Osteoblast (primary cell): ENCODE measurements around the gene RPL37A. TPM values are rescaled to one million over a fixed set of nuclear protein-coding genes. Genes with fewer than 3 reads are reported as not detected.

Source experiments
- DNase-seq: peaks from one replicate; pipeline ENCODE4 v3.0.0; 2011; ENCODE audit warnings: low spot score, mixed read lengths; ENCODE audit not compliant: insufficient read length; ENCODE audit errors: missing footprints
- H2AFZ ChIP-seq: 2 replicates; pipeline ENCODE4 v1.6.0; 2011; ENCODE audit warnings: mild to moderate bottlenecking, low read length
- H3K27ac ChIP-seq: 2 replicates; pipeline ENCODE4 v1.5.1; 2011; ENCODE audit warnings: mild to moderate bottlenecking, low read depth, low read length, moderate library complexity
- H3K27me3 ChIP-seq: 2 replicates; pipeline ENCODE4 v1.6.0; 2012; ENCODE audit warnings: mild to moderate bottlenecking, control low read depth, inconsistent platforms, low read length, moderate library complexity; ENCODE audit not compliant: insufficient read depth
- H3K36me3 ChIP-seq: 2 replicates; pipeline ENCODE4 v1.5.1; 2011; ENCODE audit warnings: mild to moderate bottlenecking, low read length, control low read depth, moderate library complexity; ENCODE audit not compliant: insufficient read depth
- H3K4me1 ChIP-seq: 2 replicates; pipeline ENCODE4 v1.5.1; 2011; ENCODE audit warnings: mild to moderate bottlenecking, low read length, control low read depth, moderate library complexity; ENCODE audit not compliant: insufficient read depth
- H3K4me2 ChIP-seq: 2 replicates; pipeline ENCODE4 v1.6.0; 2011; ENCODE audit warnings: mild to moderate bottlenecking, low read length; ENCODE audit not compliant: insufficient read depth
- H3K4me3 ChIP-seq: fragments of 200-600 bp; sonication (generic); 3 replicates; pipeline ENCODE4 v1.5.1; 2012; ENCODE audit warnings: mild to moderate bottlenecking, low read length, inconsistent platforms; ENCODE audit not compliant: insufficient read depth
- H3K79me2 ChIP-seq: 2 replicates; pipeline ENCODE4 v1.6.0; 2012; ENCODE audit warnings: mild to moderate bottlenecking, low read length, control low read depth, inconsistent platforms; ENCODE audit not compliant: insufficient read depth
- H3K9me3 ChIP-seq: 2 replicates; pipeline ENCODE4 v1.5.1; 2011; ENCODE audit warnings: low read depth, low read length, control low read depth
- H4K20me1 ChIP-seq: 2 replicates; pipeline ENCODE4 v1.6.0; 2012; ENCODE audit warnings: mild to moderate bottlenecking, low read length, control low read depth; ENCODE audit not compliant: insufficient read depth
- CTCF ChIP-seq: IDR thresholded peaks from 2 replicates; pipeline ENCODE4 v1.5.1; 2011; ENCODE audit warnings: mild to moderate bottlenecking, low read depth, low read length, moderate library complexity; ENCODE audit errors: extremely low read depth
- total RNA-seq: library from RNA; depleted of rRNA; stranded (reverse); fragments of >200 nt; gene quantifications from 2 replicates; pipeline ENCODE4 v1.2.3, GENCODE V29; 2012

The RPL37A gene
- total RNA-seq, 1 donor = 869 TPM

DNA sequence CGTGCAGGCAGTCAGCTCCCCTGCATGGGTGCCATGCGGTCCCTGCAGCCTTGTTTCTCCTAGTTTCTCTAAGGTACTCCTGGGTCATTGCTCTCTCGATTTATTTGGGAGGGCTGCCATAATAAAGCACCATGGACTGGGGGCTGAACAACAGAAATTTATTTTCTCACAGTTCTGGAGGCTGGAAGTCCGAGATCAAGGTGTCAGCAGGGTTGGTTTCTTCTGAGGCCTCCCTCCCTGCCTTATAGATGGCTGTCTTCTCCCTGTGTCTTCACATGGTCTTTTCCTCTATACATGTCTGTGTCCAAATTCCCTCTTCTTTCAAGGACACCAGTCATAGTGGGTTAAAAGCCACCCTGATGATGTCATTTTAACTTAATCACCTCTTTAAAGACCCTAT is 40.5 kb downstream of the RPL37A start:
- Histone ChIP-seq H4K20me1 (no peaks in the 10 kb centered on the region), H2AFZ (no peak overlapping the region), H3K27ac (no peak overlapping the region), H3K4me3 (no peak overlapping the region), H3K4me1 (peaks cover 36% of the 10 kb centered on the region), H3K4me2 (no peak overlapping the region), H3K27me3 (no peaks in the 10 kb centered on the region), H3K79me2 (no peaks in the 10 kb centered on the region), H3K36me3 (no peaks in the 10 kb centered on the region), H3K9me3 (no peaks in the 10 kb centered on the region)
- DNase-seq = no peak
- no peak for TF ChIP-seq CTCF

DNA sequence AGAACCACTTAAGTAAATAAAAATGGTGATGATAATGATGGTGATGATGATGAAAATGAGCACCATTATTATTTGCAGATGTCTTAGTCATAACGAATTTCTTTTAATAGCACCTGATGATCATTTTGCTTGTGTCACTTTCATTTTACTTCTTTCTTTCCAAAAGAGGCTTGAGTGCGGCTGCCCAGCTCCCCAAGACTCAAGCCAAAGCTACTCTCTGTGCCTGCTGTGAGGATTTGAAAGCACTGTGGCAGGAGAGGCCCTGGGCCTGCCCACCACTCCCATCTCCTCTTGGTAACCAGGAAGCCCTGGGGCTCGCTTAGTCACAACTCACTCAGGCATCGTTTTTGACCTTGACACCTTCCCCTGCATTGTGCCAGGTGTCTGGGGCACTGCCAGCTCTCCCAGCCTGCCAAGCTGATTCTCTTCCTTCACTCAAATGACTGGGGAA is 41.2 kb downstream of the RPL37A start:
- Histone ChIP-seq H3K27me3 (no peaks in the 10 kb centered on the region), H3K79me2 (no peaks in the 10 kb centered on the region), H4K20me1 (no peaks in the 10 kb centered on the region), H3K4me3 (no peak overlapping the region), H3K4me1 (peaks cover 33% of the 10 kb centered on the region), H3K36me3 (no peaks in the 10 kb centered on the region), H2AFZ (peak overlapping the region; percentile 43), H3K27ac (no peak overlapping the region), H3K9me3 (no peaks in the 10 kb centered on the region), H3K4me2 (peak overlapping the region; percentile 10)
- DNase-seq = no peak
- TF ChIP-seq CTCF = no peak

DNA sequence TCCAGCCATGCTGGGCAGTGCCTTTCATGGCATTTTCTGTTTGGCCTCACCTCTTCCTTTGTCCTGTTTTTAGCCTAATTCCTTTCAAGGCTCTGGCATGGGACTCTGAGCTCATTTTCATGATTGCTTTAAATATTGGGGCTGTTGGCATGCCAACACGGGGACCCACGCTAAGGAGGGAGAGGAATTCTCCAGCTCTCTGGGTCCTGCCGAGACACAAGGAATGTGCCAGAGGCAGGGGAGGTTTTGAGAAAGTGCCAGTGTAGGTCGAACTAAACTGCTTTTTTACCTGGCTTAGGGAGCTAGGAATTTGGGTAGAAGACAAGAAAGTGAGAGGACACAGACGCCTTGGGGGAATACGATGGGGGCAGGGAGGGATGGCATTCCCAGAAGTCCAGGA is 42.3 kb downstream of the RPL37A start:
- peaks cover 22% of the 10 kb centered on the region for H3K4me1 ChIP-seq
- H4K20me1 ChIP-seq = no peaks in the 10 kb centered on the region
- H3K27ac ChIP-seq = no peak overlapping the region
- no peaks in the 10 kb centered on the region for H3K79me2 ChIP-seq
- H3K9me3 ChIP-seq = no peaks in the 10 kb centered on the region
- H3K4me2 ChIP-seq = no peak overlapping the region
- TF ChIP-seq CTCF = no peak
- H2AFZ ChIP-seq = no peak overlapping the region
- H3K27me3 ChIP-seq = no peaks in the 10 kb centered on the region
- H3K4me3 ChIP-seq = no peak overlapping the region
- DNase-seq = no peak
- no peaks in the 10 kb centered on the region for H3K36me3 ChIP-seq

GRCh38 chr2:216541505-216541904 is 42.9 kb downstream of the RPL37A start:
- H3K79me2 ChIP-seq = no peaks in the 10 kb centered on the region
- no peaks in the 10 kb centered on the region for H4K20me1 ChIP-seq
- no peak overlapping the region for H2AFZ ChIP-seq
- H3K4me1 ChIP-seq = peaks cover 22% of the 10 kb centered on the region
- no peaks in the 10 kb centered on the region for H3K27me3 ChIP-seq
- no peak for TF ChIP-seq CTCF
- no peak overlapping the region for H3K4me3 ChIP-seq
- H3K9me3 ChIP-seq = no peaks in the 10 kb centered on the region
- H3K27ac ChIP-seq = no peak overlapping the region
- no peak overlapping the region for H3K4me2 ChIP-seq
- DNase-seq = no peak
- no peaks in the 10 kb centered on the region for H3K36me3 ChIP-seq
